GM12872 (cell line): Measurements from ENCODE around the gene VWA5B2.
A peak's percentile ranks its signal among the peaks of the same experiment; 100 is the strongest.

ENCODE experiments used
- CTCF ChIP-seq: IDR thresholded peaks from 3 replicates; pipeline ENCODE4 v1.5.1; 2011; ENCODE audit warnings: low read depth, mild to moderate bottlenecking, low read length, moderate library complexity; ENCODE audit not compliant: insufficient read depth

The VWA5B2 gene

GRCh38 chr3:184275961-184276910 lies 46.9 kb downstream of the VWA5B2 start, which contains the start of gene ECE2:
Gene ECE2, plus strand, starts transcription at chr3:184276022. Its CDS starts 132 bp downstream, at chr3:184276154.
- TF ChIP-seq CTCF = no peak

GRCh38 chr3:184277366-184277765 lies 48.0 kb downstream of the VWA5B2 start:
- TF ChIP-seq CTCF = no peak

GRCh38 chr3:184282941-184283340 lies 53.6 kb downstream of the VWA5B2 start:
- no peak for TF ChIP-seq CTCF

- no peak for TF ChIP-seq CTCF
Measured at GRCh38 chr3:184283681-184284080, 54.3 kb downstream of the VWA5B2 start.

- TF ChIP-seq CTCF = peak; percentile 40; the same call in 2 of the 3 replicates
Measured at GRCh38 chr3:184284696-184285095, 55.3 kb downstream of the VWA5B2 start.

- peak; percentile 73 for TF ChIP-seq CTCF
Measured at GRCh38 chr3:184289426-184289938, 60.1 kb downstream of the VWA5B2 start.

GRCh38 chr3:184290331-184290730 lies 60.9 kb downstream of the VWA5B2 start:
- no peak for TF ChIP-seq CTCF
